DOHH2 (cell line): ENCODE measurements around the gene ITGB4.

Experiments used
- H3F3A ChIP-seq: fragments of 200-600 bp; sonication (generic), shearing (Covaris generic); 2 replicates; pipeline ENCODE4 v1.6.0; 2016; ENCODE audit warnings: antibody characterized with exemption, mild to moderate bottlenecking; ENCODE audit not compliant: control insufficient read depth, insufficient read depth
- H3K27ac ChIP-seq: fragments of 200-600 bp; sonication (generic); 2 replicates; pipeline ENCODE4 v1.5.1; 2014; ENCODE audit warnings: low read depth, mild to moderate bottlenecking, low read length, moderate library complexity
- H3K27me3 ChIP-seq: fragments of 200-600 bp; sonication (generic); 2 replicates; pipeline ENCODE4 v1.6.1; 2014; ENCODE audit warnings: mild to moderate bottlenecking, low read length, mixed read lengths; ENCODE audit not compliant: control insufficient read depth
- H3K36me3 ChIP-seq: fragments of 200-600 bp; sonication (generic); 2 replicates; pipeline ENCODE4 v1.6.1; 2014; ENCODE audit warnings: mild to moderate bottlenecking, low read length, moderate library complexity, mixed read lengths; ENCODE audit not compliant: control insufficient read depth
- H3K4me1 ChIP-seq: fragments of 200-600 bp; sonication (generic); 2 replicates; pipeline ENCODE4 v1.6.1; 2014; ENCODE audit warnings: mild to moderate bottlenecking, low read length, mixed read lengths; ENCODE audit not compliant: control insufficient read depth
- H3K4me2 ChIP-seq: fragments of 200-600 bp; sonication (generic); 2 replicates; pipeline ENCODE4 v1.6.0; 2014; ENCODE audit warnings: mild to moderate bottlenecking, low read length, moderate library complexity
- H3K4me3 ChIP-seq: fragments of 200-600 bp; sonication (generic); 2 replicates; pipeline ENCODE4 v1.5.1; 2014; ENCODE audit warnings: mild to moderate bottlenecking, low read length, mixed read lengths
- H3K79me2 ChIP-seq: fragments of 200-600 bp; sonication (generic); 2 replicates; pipeline ENCODE4 v1.6.1; 2014; ENCODE audit warnings: mild to moderate bottlenecking, low read length, mixed read lengths; ENCODE audit not compliant: control insufficient read depth
- H3K9me2 ChIP-seq: fragments of 200-600 bp; sonication (generic); replicated peaks from 2 replicates; pipeline ENCODE4 v1.6.1; 2014; ENCODE audit warnings: mild to moderate bottlenecking, low read length, mixed read lengths; ENCODE audit not compliant: control insufficient read depth
- H3K9me3 ChIP-seq: fragments of 200-600 bp; sonication (generic); 2 replicates; pipeline ENCODE4 v1.6.1; 2014; ENCODE audit warnings: antibody characterized with exemption, low read length, mixed read lengths; ENCODE audit not compliant: control insufficient read depth, insufficient read depth
- H4K20me1 ChIP-seq: fragments of 200-600 bp; sonication (generic); 2 replicates; pipeline ENCODE4 v1.6.0; 2014; ENCODE audit warnings: low read depth, mild to moderate bottlenecking, antibody characterized with exemption, low read length, moderate library complexity; ENCODE audit not compliant: control insufficient read depth, insufficient read depth
- EZH2phosphoT487 ChIP-seq: fragments of 200-600 bp; sonication (generic); IDR thresholded peaks from 2 replicates; pipeline ENCODE4 v1.6.1; 2017; ENCODE audit warnings: borderline replicate concordance, mild to moderate bottlenecking, antibody characterized with exemption, low read length, moderate library complexity, mixed read lengths
- TF ChIP-seq, protein P1 (sequence below): fragments of 200-600 bp; sonication (generic); IDR thresholded peaks from one replicate; pipeline ENCODE4 v1.5.1; 2014; ENCODE audit warnings: antibody characterized with exemption, mild to moderate bottlenecking, low read depth, low read length; ENCODE audit not compliant: poor library complexity, severe bottlenecking

ITGB4 gene

DNA sequence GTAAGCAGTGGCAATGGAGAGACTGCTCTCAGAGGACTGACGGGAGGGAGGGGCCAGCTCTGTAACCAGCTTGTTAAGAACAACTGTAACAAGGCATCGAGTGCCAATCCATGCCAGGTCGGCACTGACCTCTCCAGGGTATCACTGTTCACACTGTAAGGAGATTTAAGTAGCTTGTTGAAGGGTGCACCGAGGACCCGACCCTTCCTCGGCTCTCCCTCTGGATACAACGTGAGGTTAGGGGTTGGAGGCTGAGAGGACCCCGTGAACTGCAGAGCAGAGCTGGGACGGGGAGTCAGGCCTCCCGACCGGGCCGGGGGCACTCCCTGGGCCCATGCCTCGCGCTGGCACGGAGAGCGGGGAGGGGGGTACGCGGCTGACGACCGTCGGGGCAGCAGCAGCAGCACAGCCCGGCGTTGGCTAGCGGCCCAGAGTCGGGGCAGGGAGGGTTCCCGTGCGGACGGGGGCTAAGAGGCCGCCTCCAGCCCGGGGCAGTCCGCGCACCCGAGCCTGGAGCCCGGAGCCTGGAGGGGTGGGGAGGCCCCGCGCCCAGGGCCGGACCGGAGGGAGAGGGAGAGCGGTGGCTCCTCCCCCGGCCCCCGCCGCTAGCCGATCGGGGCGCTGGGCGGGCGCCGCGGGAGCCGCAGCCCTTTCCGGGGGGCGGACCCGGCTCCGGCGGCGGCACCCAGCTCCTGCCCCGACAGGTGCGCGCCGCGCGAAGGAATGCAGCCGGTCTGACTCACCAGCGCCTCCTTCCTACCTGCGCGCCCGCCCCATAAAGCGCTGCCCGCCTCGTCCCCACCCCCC is at the start of gene ITGB4:
Gene ITGB4, plus strand, starts transcription at position 804 of the 807 bp plus-strand sequence. CDS start 3,245 bp downstream, outside the sequence.
- peaks cover 9% of the 10 kb centered on the region for H3K4me1 ChIP-seq
- H3K4me2 ChIP-seq: peak within 1 kb of the TSS; percentile 78
- TF ChIP-seq EZH2phosphoT487: no peak
- peaks cover 31% of the 10 kb centered on the region for H3K27me3 ChIP-seq
- no peak within 1 kb of the TSS for H3K27ac ChIP-seq
- H3K4me3 ChIP-seq: peak within 1 kb of the TSS; percentile 71
- no peaks in the 10 kb centered on the region for H3K9me2 ChIP-seq
- H3F3A ChIP-seq: no peaks in the 10 kb centered on the region
- no peaks in the 10 kb centered on the region for H3K9me3 ChIP-seq
- no peaks in the 10 kb centered on the region for H4K20me1 ChIP-seq
- no peaks in the 10 kb centered on the region for H3K36me3 ChIP-seq
- H3K79me2 ChIP-seq: no peaks in the 10 kb centered on the region

DNA sequence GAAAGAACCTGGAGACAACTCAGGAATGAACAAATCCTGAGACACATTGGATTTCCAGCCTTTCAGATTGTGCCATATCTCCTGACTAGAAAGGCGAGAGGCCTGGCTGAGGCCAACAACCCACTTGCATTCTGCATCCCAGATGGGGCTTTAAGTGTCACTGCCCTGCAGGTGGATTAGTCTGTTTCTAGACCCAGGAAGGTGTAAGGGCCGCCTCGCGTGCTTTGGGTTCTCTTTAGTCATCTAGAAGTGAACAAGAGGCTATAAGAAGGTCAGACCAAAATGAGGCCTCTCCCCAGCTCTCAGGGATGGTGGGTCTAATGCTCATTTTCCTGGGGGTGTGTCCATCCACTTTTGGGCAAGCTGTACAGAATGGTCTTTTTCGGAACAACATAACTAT is 49.2 kb upstream of the ITGB4 start:
- Histone ChIP-seq H3K4me3 (no peak overlapping the region), H3K27me3 (no peaks in the 10 kb centered on the region), H3K36me3 (peaks cover 87% of the 10 kb centered on the region), H3K9me3 (no peaks in the 10 kb centered on the region), H3K9me2 (no peaks in the 10 kb centered on the region), H3K4me2 (no peak overlapping the region), H3K4me1 (peaks cover 21% of the 10 kb centered on the region), H3K27ac (no peak overlapping the region), H3K79me2 (peaks cover 92% of the 10 kb centered on the region), H4K20me1 (no peaks in the 10 kb centered on the region), H3F3A (peaks cover 30% of the 10 kb centered on the region)
- TF ChIP-seq, protein P1, sequence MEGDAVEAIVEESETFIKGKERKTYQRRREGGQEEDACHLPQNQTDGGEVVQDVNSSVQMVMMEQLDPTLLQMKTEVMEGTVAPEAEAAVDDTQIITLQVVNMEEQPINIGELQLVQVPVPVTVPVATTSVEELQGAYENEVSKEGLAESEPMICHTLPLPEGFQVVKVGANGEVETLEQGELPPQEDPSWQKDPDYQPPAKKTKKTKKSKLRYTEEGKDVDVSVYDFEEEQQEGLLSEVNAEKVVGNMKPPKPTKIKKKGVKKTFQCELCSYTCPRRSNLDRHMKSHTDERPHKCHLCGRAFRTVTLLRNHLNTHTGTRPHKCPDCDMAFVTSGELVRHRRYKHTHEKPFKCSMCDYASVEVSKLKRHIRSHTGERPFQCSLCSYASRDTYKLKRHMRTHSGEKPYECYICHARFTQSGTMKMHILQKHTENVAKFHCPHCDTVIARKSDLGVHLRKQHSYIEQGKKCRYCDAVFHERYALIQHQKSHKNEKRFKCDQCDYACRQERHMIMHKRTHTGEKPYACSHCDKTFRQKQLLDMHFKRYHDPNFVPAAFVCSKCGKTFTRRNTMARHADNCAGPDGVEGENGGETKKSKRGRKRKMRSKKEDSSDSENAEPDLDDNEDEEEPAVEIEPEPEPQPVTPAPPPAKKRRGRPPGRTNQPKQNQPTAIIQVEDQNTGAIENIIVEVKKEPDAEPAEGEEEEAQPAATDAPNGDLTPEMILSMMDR: no peak
- no peak for TF ChIP-seq EZH2phosphoT487

DNA sequence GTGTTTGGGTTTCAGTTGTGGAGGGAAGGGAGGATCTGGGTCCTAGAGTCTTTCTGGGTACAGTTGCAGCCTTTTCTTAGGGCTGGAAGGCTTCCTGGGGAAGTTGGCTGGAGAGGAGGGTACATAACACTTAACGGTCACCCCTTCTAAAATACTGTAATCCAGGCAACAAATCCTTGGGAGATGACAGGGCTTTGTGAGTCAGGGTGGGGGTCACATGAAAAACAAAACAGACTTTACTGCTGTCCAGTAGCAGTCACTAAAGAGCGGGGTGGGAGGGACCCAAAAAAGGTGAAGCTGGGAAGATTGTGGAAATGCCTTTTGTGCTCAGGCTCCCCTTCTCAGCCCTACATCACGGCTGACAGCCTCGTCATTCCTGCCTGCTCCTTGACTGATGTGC is 47.8 kb upstream of the ITGB4 start:
- Histone ChIP-seq H3K27me3 (no peaks in the 10 kb centered on the region), H3K4me1 (peaks cover 15% of the 10 kb centered on the region), H3K36me3 (peaks cover 88% of the 10 kb centered on the region), H3K4me3 (no peak overlapping the region), H3K27ac (no peak overlapping the region), H3K9me2 (no peaks in the 10 kb centered on the region), H3K4me2 (no peak overlapping the region), H3F3A (peaks cover 30% of the 10 kb centered on the region), H4K20me1 (peaks cover 1% of the 10 kb centered on the region; the same call in 1 of the 2 replicates), H3K79me2 (peaks cover 92% of the 10 kb centered on the region), H3K9me3 (no peaks in the 10 kb centered on the region)
- TF ChIP-seq, protein P1: no peak
- no peak for TF ChIP-seq EZH2phosphoT487

DNA sequence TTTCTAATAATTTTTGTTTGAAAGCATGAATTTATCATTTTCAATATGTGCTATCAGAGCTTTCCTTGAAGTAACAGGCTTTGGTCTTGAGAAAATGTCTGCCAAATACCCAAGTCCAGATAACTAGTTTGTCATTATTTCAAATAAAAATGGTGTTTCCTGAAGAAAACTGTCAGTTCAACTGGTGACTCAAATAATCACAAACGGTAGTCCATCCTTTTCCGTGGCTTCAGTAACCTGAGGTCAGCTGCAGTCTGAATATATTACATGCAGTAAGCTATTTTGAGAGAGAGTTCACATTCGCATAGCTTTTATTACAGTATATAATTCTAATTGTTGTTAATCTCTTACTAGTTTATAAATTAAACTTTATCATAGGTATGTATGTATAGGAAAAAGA is 44.8 kb upstream of the ITGB4 start:
- Histone ChIP-seq H4K20me1 (peaks cover 3% of the 10 kb centered on the region; the same call in 1 of the 2 replicates), H3F3A (peaks cover 26% of the 10 kb centered on the region), H3K27me3 (no peaks in the 10 kb centered on the region), H3K4me2 (no peak overlapping the region), H3K36me3 (peaks cover 86% of the 10 kb centered on the region), H3K4me3 (no peak overlapping the region), H3K79me2 (peaks cover 89% of the 10 kb centered on the region), H3K9me3 (no peaks in the 10 kb centered on the region), H3K9me2 (no peaks in the 10 kb centered on the region), H3K27ac (no peak overlapping the region), H3K4me1 (peaks cover 7% of the 10 kb centered on the region)
- no peak for TF ChIP-seq EZH2phosphoT487
- TF ChIP-seq, protein P1: no peak
